Kidney tubule cell (primary cell): ENCODE measurements around the gene ADAM23.
A peak's percentile ranks its signal among the peaks of the same experiment; 100 is the strongest.

Experiments
- DNase-seq: peaks from one replicate; pipeline ENCODE4 v3.0.0-alpha.2; 2018; ENCODE audit warnings: low spot score

ADAM23 gene

DNA sequence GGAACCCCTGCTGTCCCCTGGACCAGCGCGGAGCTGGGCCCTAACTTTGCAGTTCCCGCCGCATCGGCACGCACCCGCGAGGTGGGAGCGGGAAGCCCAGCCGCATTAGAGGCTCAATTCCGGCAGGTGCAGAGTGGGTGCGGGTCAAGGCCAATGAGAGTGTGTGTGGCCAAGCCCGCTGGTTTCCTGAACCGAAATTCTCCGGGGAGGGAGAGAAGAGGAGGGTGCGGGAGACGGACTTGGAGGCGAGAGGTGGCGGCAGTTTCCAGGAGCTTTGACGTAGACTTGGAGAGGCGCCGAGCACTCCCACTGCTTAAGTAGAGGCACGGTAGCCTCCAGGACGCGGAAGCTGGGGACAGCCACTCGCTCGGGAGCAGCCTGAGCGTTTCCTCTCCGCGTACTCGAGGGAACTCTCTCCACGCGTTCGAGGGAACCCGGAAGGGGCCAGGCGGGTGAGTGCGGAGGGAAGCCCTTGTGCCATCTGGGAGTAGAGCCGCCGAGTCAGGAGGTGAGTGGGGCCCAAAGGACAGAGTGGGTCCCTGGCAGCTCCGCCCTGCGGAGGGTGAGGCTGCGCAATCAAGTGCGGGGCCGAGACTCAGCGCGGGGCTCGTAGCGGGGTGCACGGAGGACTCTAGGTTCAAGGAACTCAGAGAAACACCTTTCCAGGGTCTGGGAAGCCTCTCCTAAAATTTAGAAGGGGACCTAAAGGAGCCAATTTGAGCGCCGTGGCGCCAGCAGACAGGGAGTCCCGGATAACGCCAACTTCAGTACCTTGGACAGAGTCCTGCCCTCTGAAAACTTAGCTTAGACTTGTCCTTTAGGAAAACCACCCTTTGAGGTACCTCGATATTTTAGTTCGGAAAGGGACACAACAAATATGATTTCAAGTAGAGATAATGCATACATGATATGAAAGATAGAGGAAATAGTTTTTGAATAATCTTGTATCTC is 199.0 kb downstream of the ADAM23 start, which contains the start of gene FAM237A:
Gene FAM237A (plus strand): TSS at position 413 of the 951 bp plus-strand sequence. CDS start 1,750 bp downstream, outside the sequence.
- DNase-seq, result peak; percentile 44

DNA sequence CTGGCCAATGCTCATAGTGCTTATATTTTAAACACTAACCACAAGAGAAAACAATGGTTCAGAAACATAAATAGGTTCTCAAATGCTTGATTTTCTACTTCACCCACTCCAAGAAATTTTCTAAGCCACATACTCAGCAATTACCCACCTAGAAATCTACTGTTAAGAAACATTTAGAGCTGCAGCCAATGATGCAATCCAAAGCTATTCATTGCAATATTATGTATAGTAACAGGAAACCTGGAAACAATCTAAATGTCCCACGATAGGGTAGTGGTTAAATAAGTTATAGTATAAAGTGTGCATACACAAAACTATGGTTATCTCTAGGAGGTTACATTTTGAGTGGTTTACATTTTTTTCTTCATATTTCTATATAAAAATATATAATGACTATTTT is 204.7 kb downstream of the ADAM23 start:
- DNase-seq, result no peak

DNA sequence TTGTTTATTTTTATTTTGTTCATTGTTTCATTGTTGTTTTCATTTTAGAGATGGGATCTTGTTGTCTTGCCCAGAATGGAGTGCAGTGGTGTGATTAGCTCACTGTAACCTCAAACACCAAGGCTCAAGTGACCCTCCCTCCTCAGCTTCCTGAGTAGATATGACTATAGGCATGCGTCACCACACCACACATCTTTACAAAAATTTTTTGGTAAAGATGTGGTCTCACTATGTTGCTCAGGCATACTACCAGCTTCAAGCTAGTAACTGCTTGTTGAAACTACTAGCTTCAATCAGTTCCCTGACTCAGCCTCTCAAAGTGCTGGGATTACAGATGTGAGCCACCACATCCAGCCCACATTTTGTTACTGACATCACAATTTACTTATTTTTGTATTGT is 213.8 kb downstream of the ADAM23 start:
- DNase-seq, result no peak

DNA sequence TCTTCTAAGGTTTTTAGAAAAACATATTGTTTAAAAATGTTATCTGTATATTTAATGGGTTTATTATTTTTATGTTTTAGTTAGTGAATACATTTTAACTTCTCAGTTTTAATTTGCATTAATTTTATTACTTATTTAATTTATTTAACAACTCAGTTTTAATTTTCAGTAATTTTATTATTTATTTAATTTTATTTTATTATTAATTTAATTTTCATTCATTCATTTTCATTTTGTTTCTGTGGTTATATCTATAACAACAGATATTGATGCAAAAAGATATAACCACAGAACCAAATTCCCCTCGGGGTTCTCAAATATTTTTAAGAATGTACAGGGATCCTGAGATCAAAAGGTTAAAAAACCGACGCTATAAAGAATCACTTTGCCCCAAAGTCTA is 221.9 kb downstream of the ADAM23 start:
- DNase-seq, result no peak
